Measurements from ENCODE around the gene CORO7.

CORO7 gene

DNA sequence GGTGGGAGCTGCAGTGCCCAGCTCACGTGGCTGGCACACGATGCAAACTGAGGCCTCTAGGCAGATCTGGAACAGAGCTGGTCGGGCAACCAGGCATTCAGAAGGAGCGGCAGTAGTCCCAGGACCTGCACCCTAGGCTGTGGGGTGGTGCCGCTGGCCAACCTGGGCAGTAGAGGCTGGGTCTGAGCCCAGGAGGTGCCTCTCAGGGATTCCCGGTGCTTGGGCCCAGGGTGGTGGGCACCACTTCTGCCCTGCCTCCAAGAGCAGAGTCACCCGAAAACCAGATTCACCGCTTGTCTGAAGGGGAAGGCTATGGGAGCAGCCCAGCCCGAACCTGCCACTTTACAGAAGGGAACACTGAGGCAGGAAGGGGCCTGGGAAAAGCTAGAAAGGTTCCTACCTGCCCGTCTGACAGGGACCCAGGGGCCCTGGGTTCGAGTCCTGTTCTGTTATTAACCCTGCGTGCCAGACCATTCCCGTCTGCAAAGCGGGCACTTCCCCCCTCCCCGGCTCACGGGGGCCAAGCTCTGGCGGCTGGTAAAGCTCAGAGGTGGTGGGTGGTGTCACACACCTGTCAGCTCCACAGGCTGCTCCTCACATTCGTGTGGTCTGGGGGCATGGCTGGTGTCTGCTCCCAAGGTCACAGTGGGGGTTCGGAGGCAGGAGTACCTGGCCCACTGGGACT lies 83.6 kb downstream of the CORO7 start:
- no peak for DNase-seq

DNA sequence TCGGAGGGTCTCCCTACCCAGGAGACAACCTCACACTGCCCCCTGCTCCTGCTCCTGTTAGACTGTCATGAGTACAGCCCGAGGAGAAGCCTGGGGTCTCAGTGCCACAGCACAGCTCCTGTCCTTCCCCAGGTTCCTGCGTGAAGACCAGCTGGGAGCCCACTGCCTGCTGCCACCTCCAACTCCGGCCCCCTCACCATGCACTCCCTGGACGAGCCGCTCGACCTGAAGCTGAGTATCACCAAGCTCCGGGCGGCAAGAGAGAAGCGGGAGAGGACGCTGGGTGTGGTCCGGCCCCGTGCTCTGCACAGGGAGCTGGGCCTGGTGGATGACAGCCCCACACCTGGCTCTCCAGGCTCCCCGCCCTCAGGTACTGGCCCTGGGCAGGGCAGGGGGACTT lies 84.3 kb downstream of the CORO7 start:
- DNase-seq = no peak

DNA sequence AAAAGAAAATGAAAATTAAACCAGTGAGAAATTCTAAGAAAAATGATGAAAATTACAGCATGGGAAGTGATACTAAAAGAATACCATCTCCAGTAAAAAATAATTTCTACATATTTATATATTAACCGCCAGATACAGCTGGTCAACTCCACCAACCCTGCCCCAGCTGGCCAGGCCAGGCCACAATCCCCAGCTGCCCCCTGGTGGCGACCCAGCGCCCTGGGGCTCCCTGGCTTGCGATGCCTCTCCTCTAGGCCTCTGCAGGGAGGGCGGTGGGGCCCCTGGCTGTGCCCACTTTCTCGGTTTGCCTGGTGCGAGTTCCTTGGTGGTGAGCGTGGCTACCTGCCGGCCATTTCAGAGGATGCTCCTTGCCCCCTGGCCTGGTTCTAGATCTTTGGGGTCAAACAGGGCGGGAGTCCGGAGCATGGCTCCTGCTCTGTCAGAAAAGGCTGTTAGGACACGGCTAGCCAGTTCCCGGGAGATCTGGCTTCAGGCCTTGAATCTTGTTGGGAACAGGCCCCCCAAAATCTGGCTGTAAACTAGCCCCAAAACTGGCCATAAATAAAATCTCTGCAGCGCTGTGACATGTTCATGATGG lies 86.0 kb downstream of the CORO7 start:
- peak; percentile 31 for DNase-seq

DNA sequence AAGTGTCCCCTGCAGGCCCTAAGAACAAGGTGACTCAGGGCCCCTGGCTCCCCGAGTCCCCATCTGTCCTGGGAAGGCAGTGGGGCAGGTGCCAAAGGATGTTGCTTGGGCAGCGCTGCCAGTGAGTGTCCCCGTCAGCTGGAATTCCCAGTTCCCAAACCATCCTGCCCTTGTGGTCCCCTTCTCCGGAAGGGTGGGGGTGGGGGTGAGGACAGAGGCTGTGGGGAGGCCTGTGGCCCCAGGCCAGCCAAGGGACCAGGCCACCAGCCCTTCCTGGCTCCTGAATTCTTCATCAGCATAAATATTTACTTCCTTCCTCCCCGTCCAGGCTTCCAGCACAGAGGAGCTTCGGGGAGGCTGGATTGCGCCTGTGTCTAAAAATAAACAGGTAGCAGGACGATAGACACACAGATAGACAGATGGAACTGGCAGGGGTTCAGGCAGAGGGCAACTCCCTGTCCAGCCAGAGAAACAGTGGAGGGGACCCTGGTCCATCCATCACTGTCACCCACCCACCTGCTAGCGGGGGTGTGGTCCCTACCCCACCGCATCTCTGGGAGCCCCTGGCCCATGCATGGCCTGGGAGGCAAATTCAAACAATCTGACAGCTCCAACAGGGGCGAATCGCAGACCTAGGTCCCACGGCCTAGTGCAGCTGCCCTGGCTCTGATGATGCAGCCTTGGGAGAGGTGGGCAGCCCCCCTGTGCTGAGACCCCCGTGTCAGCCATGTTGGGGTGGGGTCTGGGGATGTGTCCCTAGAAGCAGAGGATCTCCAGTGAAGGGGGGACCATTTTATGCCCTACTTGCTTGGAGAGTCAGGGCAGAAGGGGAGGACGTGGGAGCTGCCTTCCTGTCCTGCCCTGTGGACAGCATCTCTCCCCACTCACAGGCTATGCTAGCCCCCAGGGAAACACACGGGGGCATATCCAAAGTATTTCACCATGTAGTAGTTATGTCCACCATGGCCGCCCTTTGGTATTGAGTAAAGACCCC lies 87.3 kb downstream of the CORO7 start:
- DNase-seq = no peak

DNA sequence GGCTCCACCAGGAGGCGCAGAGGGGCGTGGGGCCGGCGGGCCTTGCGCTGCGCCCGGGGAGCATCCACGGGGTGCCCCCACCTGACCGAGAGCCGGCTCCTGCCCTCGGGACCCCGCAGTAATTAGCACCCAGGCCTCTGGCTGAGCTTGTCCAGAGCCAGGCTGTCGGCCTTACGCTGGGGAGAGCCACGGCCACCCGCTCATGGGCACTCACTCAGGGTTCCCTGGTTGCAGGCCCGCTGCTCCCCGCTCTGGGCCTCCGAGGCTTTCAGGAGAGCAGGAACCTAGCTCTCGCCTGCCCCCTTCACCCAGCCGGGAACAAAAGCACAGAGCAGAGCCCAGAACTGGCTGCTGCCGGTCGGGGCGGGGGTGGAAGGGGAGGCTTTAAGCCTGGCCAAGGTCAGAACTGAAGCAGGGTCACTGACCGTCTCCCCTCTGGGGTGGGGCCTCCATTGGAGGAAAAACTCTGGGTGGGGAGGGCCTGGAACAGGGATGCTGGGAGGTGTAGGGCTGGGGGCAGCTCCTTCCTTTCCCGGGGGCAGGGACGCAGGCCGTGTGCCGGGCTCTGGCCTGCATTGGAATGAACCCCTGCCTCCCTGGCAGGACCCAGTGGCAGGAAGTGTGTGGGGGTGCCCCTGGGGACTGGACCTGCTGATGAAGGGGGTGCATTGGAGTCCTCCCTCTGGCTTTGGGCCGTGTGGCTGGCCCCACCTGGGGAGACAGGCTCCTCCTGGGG lies 88.2 kb downstream of the CORO7 start:
- DNase-seq = no peak

DNA sequence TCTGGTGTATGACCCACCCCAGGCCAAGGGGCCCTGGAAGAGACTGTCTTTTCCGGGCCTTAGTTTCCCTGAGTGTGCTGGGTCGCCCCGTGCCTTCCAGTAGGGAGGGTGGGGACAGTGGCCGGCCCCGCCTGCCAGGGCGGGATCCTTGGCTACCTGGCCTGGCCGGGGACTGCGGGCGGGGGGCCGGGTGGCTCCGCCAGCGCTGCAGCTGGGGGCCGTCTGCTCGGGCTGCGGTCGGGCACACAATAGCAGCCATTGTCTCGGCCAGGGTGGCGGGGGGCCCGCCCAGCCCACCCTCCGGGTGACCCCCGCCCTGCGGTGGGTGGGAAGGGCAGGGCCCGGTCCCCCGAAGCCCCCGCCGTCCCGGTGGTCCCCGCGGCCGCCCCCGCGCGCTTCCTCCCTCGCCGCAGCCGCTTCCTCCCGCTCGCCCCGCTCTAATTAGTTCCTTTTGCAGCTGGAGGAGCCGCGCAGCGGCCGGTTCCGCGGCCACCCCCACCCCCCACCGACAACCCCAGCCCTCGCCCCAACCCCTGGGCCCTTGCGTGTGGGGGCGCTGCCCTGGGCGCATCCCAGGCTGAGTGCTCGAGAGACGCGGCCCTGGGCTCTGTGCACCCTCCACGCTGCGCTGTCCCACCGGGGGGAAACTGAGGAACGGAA lies 88.9 kb downstream of the CORO7 start:
- DNase-seq = no peak

DNA sequence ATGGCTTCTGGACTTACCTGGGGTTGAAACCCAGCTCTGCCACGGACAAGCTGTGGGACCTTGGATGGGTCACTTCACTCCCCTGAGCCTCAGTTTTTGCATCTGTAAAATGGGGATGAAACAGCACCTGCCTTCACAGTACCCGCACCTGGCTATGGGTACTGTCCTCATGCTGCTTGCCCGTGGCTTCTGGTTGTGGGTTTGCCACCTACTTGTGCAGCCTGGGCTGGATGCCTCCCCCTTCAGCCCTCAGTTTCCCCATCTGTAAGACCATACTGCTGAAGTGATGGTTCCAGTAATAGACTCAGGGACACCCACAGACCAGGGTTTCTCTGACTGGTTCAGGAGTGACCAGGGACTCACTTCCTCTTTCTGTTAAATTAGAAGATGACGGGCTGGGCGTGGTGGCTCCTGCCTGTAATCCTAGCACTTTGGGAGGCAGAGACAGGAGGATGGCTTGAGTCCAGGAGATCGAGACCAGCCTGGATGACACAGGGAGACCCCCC lies 91.1 kb downstream of the CORO7 start:
- no peak for DNase-seq

DNA sequence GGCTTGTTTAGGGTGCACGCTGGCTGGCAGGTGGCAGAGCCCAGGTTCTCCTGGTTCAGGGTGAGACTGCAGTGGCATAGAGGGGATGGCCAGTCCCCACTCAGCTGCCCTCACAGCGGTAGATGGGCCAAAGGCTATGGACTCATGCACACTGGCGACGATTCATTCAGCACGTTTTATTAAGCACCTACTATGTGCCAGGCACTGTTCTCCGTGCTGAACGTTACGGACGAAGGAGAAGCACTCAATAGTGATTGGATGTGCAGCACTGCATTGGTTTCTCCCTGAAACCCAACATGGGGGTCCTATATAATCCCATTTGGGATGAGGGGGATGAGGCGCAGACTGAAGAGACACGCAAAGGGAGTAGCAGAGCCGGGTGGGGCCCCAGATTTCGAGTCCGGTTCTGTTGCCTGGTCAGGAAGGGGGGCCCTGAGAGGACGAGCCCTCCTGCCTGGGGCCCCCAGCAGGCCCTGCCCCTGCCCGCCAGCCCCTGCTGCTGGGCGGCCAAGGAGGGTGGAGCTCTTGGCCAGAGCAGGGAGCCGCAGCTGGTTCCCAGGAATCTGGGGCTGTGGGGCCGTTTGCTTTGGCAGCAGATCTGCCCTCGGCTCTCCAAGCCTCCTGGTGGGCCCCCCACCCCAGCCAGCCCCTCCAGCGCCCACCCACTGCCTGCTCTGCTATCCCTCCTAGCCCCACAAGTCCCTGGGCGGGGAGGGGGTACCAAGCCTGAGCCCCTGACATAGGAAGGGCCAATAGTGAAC lies 91.7 kb downstream of the CORO7 start:
- no peak for DNase-seq

DNA sequence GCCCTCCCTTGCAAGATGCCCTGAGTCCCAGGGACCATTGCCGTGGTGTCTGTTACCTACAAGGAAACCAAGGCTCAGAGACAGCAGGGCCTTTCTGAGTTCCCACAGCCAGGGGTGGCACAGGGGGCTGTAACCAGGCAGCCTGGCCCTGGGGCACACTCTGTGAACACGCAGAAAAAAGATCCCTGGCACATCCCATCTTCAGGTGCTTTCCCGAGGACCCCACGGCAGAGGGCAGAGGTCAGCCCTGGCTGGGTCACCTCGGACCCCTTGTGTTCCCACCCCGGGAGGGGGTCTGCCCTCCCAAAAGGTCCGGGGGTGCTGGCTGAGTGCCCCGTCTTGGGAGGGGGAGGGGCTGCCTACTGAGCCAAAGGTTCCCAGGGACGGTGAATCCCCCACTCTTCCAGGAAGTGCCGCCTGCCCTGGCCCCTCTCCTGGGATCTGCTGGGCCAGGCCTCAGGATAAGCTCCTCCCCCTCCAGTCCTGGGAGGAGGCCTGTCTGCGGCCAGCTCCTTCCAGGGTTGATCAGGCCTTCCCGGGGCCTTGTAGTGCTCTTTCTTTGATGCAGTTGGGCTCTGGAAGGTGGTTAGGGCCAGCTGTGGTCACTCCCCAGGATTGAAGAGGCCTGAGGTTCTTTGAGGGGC lies 92.4 kb downstream of the CORO7 start:
- peak; percentile 74 for DNase-seq

DNA sequence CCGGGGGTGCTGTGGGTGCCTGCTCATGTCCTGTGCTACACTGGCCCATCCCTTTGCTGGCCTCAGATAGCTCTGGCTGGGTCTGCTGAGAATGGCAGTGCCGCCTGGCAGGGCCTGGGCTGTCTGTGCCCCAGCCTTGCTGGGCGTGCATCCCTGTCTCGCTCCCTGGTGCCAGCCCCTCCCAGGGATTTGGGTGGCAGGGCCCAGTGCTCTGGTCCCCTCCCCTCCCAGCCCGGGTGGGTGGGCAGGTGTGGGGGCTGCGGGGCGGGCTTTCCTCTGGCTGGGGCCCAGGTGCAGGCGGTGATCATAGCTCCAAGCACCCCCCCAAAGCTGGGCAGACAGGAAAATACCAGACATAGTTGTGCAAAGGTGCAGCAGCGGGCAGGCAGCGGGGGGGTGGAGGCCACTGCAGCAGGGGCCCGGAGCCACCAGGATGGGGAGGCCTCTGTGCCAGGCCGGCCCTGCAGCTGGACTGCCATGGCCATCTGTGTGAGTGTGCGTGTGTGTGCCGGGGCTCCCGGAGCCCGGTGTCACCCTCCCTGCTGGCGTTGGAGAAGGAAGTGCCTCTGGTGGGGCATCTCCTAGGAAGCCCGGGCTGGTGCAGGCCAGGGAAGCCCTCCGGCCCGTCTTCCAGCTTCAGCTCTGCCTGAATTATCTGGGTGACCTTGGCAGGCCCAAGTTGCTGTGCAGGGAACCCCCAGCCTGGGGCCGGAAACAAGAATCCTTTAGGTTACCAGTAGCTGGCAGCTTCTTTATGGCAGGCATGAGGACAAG lies 93.1 kb downstream of the CORO7 start:
- peak; percentile 46 for DNase-seq

DNA sequence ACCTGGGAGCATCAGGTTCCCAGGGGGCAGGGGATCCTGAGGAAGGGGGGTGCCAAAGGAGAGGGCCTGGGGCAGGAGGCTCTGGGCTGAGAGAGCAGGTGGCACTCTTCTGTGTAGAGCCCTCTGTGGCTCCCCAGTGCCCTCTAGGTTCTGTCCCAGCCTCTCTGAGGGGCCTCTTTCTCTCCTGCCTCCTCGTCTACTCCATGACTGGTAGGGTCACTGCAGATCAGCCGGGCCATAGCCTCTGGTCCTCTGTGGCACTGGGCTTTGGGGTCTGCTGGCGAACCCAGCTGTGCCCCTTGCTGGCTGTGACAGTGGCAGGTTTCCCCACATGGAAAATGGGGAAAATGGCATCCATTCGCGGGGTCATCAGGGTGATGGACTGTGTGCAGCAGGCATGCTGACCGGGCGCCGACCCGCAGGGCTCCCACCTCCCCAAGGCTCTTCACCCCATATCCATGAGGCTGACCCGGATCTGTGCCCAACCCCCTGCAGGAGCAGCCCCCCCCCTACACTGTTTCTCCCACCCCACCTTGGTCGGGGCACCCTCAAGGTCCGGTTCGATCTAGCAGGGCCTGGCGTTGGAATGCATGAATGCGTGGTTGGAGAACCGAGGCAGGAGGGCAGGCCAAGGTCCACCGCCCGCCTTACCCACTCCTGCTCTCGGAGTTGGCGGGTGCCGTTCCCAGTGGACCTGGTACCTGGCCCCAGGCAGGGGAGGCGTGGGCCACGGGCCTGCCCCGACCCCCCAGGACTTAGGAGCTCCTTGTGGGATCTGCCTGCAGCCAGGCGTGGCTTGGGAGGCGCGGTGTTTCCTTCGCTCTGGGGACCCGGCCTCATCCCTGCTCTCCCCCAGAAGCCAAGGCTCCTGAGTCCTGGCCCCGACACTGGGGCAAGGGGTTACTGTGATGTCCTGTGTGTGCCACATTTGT lies 94.0 kb downstream of the CORO7 start:
- no peak for DNase-seq

DNA sequence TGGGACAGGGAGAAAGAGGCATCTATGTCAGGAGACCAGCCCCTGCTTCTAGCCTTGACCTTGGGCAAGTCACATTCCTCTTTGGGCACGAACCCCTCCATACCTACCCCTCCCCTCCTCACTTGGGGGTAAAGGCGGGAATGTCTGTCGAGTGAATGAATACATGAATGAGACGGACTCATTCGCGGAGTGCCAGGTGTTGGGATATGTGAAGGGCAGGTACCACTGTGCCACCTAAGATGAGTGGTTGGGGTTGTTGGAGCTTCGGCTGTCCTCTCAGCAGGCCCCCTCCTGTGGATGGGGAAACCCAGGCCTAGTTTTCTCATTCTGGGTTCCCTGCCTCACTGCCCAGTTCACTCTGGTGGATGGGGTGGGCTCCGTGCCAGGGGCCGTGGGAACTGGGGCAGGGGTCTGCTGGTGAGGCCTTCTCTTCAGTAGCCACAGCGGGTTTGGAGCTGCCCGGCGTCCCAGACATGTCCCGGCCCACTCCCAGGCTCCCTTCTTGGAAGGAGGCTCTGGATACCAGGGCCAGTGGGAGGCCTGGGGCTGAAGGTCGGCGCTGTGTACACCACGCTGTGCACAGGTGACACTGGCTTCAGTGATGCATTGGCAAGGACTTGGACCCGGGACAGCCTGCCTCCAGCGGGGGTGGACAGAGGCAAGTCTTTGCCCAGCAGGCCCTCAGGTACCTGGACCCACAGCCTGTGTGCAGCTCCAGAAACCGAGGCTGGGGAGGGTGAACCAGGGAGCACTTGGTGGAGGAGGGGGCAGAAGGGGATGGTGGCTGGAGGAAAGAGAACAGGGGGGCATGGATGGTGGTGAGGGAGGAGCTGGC lies 94.9 kb downstream of the CORO7 start:
- no peak for DNase-seq

DNA sequence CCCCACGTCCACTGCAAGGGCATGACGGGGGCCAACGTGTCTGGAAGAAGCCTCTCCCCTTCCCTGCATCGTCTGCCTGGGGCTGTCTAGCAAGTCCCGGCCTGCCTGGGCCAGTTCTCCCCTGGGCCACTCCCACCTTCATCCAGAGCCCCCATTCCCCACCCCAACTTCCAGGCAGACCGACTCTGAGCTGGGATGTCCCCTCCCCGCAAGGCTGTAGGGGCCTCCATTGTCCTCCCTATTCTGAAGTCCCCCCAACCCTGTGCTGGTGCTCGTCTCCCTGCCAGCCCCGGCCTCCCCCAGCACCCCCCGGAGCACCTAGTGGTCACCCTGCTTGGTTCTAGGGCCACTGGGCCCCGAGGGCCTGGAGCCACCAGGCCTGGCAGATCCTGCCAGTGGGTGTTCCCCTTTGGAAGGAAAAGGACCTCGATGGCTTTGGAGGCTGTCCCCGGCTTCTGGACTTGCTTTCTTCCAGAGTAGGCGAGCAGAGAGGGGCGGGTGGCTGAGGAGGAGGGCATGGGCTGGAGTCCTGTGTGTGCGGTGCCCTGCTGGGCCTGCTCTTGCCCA lies 95.7 kb downstream of the CORO7 start:
- DNase-seq = no peak

DNA sequence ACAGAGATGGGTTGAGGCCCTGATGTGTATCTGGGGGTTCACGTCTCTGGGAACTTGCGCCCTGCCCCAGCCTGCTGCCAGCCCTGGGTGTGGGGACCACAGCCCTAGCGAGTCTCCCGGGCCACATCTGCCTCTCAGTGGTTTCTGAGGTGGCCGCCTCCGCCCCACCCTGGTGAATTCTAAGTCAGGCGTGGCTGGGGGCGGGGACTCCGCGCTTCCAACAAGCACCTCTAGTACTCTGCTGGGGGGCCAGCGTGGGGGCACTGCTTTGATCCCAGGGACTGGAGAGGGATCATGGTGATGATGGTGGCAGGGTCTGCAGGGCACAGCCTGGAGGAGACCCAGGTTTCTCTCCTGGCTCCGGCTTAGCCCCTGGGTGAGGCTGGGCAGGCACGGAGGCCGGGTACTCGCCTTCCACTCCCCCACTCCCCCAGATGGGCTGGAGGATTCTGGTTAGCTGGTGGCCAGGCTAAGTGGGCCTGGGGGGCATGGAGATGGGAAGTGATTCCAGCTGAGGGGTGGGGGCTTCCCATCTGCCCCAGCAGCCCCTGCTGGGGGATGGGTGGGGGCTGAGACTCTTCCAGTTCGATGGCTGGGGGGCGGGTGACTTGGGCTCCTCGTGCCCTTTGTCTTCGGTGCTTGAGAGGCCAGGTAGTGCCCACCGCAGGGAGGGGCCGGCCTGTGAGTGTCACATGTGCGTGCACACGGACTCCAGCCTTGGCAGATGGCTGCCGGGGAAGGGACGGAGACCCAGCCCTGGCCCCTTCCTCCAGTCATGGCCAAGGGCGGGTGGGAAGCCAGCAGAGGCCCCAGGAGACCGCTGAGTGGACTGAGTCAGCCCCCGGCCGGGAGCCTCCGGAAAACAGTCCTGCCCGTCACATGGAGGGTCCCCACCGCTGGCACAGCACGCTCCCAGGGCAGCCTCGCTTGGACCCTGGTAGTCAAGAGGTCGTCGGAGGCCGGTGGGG lies 96.7 kb downstream of the CORO7 start:
- DNase-seq = no peak

DNA sequence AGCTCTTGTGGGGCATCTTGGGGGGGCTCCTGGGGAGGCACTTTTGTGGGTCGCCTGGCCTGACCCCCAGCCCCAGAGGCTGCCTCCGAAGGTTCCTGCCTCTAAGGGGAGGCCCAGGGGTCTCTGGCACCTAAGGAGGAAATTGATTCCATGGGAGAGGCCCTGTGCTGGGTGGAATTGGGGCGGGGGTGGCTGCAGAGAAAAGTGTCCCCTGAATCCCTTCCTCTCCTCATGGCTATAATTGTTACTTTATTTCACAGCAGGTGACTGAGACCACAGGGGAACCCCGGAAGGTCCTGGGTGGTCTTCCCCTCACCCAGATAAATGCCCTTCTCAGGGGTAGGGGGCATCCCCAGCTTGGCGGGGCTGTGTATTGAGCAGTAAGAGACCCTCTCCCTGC lies 97.4 kb downstream of the CORO7 start:
- DNase-seq = no peak

DNA sequence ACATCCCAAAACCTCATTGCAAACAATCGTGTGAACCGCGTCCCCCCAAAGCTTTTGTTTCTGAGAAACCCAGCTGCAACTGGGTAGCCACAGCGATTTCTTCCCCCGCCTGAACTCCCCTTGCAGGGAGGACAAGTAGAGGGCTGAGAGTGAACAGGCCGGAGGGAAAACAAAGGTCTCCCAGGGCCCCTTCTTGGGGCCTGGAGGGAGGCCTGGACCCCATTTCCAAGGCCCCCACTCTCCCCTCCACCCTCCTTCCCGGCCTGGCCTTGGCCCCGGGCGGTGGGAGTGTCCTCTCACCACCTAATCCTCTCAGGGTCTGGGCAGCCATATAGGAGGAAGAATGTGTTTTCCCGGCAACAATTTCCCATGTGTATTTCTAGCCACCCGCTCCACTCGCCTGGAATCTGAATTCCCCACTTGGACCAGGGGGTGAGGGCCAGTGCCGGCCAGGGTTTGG lies 97.9 kb downstream of the CORO7 start:
- DNase-seq = no peak
